CD4-positive, alpha-beta T cell treated with Interleukin-6 for 4 hours (primary cell): Measurements from ENCODE around the gene ANAPC7.
"Not testable (repeated sequence)": the region's sequence is repeated elsewhere in the genome, so short reads cannot be mapped to it uniquely, and the experiment has no call there.

ENCODE experiments used
- DNase-seq: peaks from one replicate; pipeline ENCODE4 v3.0.0-alpha.2; 2020; ENCODE audit warnings: mixed read lengths

The ANAPC7 gene

DNA sequence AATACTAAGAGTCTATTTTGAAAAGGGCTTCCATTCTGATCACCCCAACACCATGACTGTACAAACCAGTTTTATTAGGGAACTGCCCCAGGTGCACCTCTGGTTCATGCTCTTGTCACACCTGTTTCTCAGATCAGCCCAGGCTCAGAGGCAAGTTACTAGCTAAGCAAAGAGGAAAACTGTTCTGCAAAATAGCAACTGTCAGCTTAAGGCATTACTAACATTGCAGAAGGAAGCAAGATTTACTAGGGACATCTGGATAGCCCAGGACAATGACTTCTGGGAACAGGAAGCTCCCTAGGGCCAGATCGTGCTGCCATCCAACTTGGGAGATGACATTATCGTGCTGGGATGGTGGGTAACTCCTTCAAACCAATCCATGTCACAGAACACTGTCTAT, 30.1 kb downstream of the ANAPC7 start:
- DNase-seq, result no peak

DNA sequence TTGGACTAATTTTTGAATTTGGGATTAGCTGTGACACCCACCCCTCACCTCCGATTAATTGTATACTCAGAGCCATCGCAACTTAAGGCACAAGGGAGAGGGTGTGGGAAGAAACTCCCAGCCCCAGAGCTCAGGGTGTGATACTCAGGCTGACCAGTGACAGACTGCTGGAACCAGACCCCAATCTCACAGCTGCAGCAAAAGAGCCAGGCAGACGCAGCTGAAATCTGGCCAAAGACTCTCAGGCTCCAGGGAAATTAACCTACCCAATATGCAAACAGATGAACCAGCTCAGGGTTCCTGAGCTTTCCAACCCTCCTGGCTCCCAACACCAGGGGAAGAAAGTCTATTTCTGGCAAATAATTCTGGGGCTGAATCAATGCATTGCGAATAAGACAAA, 30.5 kb downstream of the ANAPC7 start:
- DNase-seq, result no peak

DNA sequence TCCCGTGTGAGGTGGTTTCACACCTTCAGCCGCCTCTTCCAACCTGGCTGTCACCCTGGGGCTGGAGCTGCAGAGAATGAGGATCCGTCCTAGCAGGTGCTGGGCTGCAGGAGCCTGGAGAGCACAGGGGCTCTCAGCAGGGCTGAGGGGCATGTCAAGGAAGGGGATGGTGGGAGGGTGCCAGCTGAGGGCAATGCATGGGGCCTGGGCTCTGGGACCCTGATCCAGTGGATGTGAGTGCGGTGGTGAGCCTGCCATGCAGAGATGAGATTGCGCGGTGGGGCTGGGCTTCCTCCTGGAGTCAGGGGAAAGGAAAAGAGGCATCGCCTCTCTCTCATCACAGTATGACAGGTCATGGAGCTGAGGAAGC, 31.5 kb downstream of the ANAPC7 start:
- no peak for DNase-seq

DNA sequence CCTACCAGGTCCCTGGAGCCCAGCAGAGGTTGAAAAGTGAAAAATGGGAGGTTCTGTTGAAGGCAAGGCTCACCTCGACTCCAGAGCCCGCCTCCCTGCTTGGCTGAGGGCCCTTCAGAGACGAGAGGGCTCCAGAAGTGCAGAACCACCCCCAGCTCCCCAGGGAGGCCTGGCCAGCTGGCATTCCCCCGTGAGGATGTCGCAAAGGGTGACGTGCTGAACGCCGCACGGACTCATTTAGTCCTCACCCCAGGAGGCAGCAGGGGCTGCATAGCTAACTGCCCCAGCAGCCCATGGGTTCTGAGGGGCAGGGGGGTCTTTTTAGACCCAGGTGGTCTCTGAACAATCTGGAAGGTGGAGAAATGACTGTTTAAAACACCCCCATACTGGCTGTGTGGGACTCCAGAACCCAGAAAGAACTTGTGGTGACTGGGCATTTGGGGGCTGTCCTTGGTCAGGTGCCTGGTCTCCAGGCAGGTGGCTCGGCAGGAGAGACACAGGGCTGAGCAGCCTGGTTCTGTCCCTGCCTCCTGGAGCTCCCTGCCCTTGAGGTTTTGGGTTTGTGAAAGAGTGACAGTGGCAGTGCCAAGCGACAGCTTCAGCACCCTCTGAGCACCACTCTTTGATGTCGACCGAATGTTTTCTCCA, 32.0 kb downstream of the ANAPC7 start:
- no peak for DNase-seq

DNA sequence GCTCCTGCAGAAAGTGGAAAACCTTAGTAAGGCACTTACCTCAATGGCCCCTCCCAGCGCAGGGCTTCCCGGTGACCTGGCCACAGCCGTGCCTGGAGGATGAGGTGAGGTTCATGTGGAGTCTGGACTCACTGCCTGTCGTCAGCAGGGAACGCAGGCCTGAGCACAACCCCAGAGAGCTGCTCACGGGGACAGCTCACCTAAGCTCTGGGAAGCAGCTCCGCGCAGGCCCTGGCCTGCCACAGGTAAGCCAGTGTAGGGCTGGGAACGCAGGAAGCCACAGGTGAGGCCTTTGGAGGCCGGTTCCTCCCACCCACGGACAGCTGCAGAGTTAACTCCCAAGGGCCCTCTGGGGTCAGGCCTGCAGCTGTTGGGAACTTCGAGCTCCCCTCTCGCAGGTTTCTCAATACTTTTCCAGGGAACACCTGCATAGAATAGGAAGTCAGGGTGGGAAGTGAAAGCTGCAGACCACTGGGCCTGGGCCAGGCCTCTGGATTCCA, 32.7 kb downstream of the ANAPC7 start:
- no peak for DNase-seq

DNA sequence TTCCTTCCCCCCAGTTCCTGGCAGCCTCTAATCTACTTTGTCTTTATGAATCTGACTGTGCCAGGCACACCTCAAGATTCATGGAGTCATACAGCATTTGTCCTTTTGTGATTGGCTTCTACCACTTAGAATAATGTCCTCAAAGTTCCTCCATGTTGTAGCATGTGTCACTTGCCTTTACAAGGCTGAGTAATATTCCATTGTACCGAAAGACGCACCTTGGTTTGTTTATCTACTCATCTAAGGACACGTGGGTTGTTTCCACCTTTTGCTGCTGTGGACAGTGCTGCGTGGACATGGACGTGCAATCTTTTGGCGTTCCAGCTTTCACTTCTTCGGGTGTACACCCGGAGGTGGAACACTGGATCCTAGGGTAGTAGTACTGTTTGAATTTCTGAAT, 33.5 kb downstream of the ANAPC7 start:
- no peak for DNase-seq

DNA sequence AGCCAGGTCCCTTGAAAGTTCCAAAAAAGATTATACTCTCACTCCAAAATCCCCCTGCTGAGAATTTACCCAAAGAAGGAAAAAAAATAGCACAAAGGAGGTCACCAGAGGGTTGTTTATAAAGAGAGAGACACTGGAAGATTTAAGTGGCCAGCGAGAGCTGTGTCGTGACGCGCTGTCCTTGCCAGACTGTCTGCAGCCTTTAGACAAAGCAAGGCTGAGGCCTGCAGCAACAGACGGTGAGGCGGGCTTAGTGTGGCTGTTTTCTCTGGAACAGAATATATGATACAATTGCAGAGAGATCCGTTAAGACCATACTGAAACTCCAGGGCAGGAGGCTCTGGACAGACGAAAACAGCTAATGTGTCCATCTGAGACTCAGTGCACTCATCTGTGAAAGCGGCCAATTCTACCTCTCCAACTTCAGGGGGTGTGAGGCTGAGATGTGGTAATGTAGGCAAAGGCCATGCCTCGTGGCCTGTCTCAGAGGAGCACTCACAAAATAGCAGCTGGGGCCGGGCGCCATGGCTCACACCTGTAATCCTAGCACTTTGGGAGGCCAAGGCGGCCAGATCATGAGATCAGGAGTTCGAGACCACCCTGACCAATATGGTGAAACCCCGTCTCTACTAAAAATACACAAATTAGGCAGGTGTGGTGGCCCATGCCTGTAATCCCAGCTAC, 36.2 kb downstream of the ANAPC7 start:
- DNase-seq, result no peak

DNA sequence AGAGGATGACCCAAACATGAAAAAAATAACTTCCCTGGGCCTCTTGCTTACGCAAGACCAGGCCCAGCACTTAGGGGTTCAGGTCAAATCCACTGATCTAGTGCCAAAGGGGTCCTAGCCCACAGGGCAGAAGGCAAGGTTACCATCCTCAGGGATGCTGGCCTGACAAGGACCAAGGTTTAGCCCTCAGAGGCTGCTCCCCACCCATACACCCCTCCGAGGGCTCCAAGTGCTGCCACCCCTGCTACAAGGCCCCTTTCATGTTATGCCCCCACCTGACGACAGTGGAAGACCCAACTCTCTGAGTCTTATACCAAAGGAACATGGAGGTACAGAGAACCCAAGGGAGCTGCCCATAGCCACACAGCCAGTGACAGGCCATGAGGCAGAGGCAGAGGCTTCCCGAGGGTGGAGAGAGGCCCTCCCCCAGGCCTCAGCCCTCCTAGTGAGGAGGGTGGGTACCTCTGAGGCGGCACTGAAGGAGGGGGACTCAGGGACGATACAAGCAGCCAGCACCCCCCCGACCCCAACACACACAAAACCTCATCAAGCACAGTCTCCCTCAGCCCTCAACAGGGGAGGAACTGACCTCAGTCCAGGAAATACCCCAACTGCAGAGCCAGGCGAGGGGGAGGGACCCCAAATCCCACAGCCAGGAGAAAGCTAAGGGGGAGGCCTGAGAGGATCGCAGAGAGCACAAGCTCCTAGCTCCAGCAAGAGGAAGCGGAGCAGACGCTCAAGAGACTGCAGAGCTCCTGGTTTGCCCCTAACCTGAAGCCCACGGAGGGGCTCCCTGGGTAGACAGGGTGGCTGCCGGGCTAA, 37.0 kb downstream of the ANAPC7 start:
- DNase-seq, result no peak

DNA sequence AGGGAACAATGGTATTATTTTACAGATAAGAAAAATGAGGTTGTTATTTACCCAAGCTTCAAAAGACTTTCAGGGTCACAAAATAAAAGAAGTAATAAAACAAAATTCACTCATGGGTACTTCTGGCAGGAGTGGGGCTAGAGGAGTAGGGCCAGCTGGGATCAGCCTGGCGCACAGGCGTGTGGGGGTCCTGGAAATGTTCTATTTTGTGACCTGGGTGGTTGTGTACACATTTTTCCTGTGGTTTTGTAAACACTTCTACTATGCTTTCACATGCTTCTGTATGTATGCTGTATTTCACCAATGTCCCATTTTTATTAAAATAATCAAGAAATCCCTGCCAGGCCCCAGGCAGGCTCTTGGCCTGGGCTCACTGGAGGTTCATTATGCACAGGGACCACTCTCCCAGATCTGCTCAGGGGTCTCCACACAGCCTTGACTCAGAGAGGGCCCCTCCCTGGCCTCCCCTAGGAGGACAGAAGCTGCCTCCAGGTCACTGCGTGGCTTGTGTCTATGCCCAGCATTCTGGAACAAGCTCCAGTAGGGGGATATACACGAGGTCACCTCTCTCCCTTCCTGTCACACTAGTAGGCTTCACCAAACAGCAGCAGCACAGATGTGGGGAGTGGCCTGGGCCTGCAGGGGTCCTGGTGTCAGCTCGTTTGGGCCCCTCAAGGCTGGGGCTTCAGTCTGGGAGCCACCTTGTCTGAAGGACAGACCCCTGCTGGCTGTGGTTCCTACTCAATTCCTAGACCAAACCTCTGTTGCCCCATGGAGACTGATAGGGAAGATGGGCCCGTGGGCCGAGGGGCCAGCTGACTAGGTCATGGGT, 37.8 kb downstream of the ANAPC7 start:
- DNase-seq, result no peak

DNA sequence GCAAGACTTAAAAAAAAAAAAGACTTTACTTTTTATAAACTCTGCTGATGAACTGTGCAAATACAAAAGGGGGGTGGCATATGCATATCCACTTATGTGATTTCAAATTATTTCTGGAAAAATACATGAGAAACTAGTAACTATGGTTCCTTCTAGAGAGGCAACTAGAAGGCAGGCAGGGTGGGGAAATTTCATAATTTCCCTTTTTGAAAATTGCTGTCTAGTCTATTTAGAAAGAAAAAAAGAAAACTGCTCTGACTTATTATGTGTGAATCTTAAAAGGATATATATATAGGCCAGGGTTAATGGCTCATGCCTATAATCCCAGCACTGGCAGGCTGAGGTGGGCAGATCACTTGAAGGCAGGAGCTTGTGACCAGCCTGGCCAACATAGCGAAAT, 42.3 kb downstream of the ANAPC7 start:
- DNase-seq, result no peak

DNA sequence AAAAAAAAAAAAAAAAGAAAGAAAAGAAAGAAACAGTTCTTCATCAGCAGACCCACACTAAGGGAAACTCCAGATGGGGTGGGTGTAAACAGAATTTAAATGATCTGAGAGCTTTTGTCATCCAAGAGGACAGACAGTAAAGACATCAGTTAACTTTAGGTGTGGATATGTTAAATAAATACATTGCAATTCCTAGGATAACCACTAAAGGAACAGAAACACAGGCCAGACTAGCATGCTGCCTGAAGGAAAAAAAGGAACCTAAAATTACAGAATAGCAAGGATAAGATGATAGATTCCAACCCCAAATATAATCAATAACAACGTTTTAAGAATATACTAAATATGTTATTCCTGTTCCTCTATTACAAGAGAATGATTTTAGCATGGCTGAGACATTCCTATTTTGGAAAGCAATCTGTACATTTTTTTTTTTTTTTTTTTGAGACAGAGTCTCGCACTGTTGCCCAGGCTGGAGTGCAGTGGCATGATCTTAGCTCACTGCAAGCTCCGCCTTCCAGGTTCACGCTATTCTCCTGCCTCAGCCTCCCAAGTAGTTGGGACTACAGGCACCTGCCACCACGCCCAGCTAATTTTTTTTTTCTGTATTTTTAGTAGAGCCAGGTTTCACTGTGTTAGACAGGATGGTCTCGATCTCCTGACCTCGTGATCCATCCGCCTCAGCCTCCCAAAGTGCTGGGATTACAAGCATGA, 45.0 kb downstream of the ANAPC7 start:
- not testable (repeated sequence) for DNase-seq

DNA sequence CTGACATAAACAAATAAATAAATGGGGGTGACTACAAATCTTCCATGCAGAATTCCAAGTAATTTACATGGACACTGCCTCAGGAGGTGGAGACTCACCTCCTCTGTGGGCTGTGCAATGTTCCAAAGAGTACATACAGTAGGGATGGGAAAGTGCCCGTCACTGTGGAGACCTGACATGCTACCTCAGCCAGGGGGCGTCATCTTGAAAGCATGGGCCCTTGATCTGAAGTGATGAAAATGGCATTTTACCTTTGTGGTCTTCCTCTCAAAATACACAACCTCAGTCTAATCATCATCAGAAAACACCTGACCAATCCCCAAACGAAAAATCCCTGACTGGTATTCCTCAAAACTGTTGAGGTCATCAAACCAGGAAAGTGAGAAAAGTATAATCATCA, 48.4 kb downstream of the ANAPC7 start:
- peak; percentile 38 for DNase-seq

DNA sequence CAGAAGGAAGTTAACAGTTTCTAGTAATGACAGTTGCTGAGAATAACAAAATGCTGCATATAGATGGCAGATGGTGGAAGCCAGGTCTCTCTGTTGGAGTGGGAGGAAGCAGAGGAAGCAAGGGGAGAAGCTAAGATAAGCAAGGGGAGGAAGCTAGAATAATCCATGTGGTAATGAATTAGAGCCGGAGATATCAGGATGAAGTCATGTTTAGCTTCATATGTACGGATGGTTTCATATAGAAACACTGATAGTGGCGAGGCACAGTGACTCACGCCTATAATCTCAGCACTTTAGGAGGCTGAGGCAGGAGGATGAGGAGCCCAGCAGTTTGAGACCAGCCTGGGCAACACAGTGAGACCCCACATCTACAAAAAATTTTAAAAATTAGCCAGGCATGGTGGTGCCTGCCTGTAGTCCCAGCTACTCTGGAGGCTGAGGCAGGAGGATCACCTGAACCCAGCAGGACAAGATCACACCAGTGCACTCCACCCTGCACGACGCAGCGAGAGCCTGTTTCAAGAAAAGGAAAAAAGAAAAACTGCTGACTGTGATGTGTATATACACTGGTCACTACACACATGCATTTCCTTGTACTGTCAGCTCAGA, 49.2 kb downstream of the ANAPC7 start:
- no peak for DNase-seq

DNA sequence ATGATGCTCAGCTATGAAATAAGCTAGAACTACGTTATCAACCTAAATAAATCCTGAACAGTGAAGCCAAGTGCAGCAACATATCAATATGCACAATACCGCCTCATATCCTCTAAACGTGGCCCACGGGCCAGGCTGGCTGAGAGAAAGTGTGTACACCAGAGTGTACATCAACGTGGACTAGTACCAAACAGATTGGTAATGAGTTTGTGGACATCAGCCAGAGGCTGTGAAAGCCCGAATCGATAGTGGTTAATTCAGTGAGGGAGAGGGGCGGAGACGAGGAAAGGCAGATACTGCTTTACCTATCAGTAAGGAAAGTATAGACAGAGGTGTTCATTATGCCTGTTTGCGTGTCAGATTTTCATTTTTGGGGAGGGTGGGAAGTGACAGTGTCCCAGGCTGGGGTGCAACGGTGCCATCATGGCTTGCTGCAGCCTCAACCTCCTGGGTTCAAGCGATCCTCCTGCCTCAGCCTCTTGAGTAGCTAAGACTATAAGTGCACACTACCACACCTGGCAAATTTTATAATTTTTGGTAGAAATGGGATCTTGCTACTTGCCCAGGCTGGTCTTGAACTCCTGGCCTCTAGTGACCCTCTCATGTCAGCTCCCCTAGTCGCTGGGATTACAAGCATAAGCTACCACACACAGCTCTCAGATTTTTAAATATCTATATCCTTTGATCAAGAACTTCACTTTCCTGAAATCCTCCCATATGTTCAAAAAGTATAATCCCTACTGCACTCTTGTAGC, 50.1 kb downstream of the ANAPC7 start:
- no peak for DNase-seq

DNA sequence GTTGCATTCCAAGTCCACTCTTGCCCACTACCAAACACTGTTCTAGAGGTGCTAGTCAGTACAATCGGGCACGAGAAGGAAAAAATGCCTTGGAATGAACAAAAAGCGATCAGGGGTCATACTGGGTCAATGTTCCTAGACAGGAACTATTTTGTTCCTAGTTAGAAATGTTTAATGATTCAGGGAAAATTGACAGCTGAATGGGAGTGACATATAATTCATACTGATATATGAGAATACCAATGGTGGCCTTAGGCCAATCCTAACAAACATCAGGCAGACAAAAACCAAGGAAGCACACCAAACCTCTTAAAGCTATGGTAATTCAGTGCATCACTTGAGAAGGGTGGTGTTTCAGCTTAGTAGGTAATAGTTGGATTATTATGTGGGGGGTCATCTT, 51.1 kb downstream of the ANAPC7 start:
- DNase-seq, result no peak

DNA sequence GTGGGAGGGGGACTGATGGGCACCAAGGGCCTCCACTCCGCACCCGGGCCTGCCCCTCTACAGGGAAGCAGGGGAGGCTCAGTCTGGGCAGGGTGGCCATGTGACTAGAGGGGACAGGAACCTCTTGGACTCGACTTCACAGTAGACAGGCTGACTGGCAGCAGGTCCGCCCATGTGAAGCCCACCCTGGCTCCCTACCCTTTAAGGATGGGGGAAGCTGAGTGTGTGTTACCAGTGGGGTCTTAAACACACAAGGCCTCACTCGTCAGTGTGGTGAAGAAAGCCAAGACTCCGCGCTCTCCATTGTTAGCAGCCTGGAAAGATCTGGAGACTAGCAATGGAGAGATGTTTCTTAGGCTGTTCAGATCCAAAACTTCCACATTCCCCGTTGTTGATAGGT, 52.4 kb downstream of the ANAPC7 start:
- no peak for DNase-seq

DNA sequence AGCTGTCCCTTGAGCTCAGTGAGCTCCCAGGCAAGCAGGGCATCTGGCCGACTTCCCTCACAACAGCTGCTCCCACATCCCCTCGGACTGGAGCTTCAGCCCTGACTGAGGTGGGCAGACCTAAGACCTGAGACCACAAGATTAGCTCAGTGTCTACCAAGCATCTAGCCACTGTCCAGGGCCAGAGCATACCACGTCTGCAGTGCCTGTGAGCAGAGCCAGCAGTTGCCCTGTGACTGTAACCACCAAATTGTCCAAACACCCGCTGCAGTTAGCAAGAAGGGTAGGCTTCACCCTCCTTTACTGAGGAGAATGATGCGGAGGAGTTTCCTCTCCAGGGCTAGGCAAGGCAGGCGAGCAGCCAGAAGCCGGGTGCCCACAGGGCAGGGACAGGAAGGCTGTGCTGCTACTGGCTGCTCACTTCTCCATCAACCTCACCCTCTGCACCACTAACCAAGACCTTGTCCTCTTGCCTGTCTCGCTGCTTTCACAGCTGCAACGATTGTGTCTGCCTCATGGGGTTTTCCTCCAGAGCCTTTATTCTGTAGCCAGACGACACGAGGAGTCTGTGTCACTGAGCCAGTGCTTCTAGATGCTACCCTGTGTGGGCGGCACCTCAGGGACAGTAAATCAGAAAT, 53.9 kb downstream of the ANAPC7 start:
- peak; percentile 41 for DNase-seq

DNA sequence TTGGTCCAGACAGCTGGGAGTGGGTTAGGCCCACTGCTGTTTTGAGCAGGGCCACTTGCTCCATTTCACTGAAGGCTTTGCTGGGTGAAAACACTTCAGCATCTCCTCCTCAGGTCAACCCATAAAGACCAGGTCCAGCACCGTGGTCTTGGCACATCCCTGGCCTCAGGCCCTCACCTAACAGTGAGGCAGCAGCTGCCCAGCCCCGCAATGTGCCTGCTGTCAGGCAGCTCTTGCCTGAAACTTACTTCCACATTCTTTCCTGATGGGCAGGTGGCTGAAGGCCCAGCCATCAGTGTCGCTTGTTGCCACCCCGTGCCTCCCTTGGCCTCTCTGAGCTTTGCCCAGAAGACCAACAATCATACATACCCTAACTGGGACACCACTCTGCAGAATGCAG, 54.4 kb downstream of the ANAPC7 start:
- DNase-seq, result no peak

DNA sequence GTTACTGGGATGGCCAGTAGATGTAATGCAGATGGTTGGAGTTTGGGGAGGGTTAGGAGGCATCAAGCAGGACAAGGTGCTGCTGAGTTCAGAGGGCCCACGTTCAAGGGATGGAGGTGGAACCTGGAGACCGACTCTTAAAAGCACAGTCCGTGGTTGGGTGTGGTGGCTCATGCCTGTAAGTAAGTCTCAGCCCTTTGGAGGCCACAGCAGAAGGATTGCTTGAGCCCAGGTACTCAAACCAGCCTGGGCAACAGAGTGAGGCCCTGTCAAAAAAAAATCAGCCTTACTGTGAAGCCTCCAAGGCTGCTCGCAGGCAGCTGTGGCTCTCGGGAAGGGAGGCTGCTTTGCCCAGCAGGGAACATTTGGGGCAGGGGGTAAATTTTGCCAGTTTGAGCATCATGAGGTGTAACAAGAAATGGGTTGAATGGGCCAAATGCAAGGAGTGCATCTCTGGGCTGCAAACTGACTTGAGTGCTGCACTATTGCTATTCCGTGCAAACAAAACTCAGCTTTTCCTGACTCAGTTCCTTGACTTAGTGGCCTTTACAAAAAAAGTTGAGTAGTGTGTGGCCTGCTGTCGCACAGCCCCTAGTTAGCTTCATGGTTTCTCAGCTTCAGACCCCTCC, 55.0 kb downstream of the ANAPC7 start:
- DNase-seq, result no peak

DNA sequence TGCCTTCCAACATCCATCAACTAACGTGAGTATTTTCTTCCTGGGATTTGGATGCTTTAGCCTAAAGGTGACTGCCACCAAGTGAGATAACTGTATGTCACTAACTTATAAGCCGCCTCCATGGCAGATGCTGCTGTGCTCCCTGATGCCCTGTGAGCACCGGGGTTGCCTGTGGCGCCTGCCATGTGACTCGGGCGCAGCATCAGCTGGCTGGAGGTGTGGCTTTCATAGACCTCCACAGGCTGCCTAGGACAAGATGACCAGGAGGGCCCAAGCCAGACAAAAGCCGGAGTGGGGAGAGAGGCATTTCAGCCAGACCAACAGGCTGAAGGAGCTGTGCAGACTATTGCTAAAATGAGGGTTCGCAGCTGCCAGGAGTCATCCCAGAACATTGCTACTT, 55.7 kb downstream of the ANAPC7 start:
- DNase-seq, result no peak
